Stimulated activated CD4-positive, alpha-beta T cell treated with anti-CD3 and anti-CD28 coated beads, Interleukin-1b, Interleukin-23, amount 100 ng/mL, for 24 hours (primary cell): ENCODE results near the gene ATP13A3.
A peak's percentile ranks its signal among the peaks of the same experiment; 100 is the strongest.
"Not testable (repeated sequence)": the region's sequence is repeated elsewhere in the genome, so short reads cannot be mapped to it uniquely, and the experiment has no call there.

ENCODE experiments used
- DNase-seq, 4 experiments: peaks; one replicate each; pipeline ENCODE4 v3.0.0-alpha.2; 2020; ENCODE audit warnings: low read depth in 4 of 4, low spot score in 1 of 4

Gene ATP13A3

DNA sequence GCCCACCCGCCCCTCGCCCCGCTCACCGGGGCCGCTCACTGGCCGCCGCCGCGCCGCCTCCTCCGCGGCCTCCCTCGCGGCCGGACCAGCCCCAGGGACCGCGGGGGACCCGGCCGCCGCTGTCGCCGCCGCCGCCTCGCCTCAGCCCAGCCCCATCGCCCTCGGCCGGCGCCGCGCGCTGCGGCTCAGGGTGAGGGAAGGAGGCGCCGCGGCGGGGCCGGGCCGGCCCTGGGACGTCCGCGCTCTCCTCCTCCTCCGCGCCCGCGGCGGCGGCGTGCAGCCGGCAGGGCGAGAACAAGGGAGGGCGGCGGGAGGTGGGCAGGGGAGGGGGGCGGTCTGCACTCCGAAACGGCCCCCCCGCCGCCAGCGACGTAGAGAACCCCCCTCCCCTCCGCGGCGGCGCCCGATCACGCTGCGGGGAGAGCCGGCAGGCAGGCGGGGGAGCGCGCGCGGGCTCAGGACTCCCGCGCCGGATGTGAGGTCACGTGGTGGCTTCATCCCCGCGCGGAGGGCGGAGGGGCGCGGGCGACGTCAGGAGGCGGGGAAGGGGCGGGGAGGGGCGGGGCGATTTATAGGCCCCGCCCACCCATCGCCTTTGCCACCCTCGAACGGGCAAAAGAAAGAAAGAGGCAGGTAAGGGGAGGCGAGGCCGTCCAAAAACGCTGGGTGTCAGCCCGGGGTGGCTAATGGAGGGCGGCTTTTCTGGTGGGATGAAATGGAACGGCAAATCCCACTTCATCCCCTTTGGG is at the start of gene ATP13A3:
TSS of gene ATP13A3 (minus strand) at position 463 of the 749 bp plus-strand sequence. CDS start 24,812 bp downstream, outside the sequence.
- peak; percentile 67 to 79 (median 78) for DNase-seq

DNA sequence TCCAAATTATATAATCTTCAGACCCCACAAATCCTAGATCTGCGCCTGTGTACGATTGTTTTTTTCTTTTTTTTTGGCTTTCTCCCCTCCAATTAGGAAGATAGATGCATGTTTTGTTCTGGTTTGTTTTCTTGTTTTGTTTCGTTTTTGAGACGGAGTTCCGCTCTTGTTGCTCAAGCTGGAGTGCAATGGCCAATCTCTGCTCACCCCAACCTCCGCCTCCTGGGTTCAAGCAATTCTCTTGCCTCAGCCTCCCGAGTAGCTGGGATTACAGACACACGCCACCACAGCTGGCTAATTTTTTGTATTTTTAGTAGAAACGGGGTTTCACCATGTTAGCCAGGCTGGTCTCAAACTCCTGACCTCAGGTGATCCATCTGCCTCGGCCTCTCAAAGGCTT is 48.4 kb upstream of the ATP13A3 start:
- DNase-seq: not testable (repeated sequence)

DNA sequence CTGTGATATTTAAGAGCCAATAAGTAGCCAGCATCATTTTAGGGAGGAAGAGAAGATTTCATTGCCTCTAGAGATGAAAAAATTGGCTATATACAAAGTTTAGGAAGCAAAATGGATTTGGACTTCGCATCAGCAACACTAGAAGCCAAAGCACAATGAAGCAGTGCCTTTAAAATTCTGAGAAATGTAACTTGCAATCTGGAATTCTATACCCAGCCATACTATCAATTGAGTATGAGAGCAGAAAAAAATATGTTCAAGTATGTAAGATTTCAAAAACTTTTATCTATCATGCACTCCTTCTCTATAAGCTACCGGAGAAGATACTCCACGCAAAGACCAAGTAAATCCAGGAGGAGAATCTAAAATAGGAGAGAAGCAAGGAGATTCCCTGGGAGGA is 47.4 kb upstream of the ATP13A3 start:
- no peak for DNase-seq

DNA sequence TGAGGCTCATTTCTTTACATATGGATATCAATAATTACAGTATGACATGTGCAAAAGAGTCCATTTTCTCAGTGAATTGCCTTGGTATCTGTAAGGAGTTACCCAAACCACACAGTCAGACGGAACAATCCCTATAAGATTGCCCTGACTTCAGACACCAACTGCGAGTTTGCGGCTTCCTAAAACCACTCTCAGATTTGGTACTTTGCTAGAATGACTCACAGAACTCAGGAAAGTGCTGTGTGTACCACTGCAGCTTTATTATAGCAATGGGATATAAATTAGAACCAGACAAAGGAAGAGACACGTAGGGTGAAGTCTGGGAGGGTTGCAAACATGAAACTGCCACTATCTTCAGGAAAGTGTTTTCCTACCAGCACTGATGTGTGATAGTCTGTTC is 45.8 kb upstream of the ATP13A3 start:
- DNase-seq: no peak

DNA sequence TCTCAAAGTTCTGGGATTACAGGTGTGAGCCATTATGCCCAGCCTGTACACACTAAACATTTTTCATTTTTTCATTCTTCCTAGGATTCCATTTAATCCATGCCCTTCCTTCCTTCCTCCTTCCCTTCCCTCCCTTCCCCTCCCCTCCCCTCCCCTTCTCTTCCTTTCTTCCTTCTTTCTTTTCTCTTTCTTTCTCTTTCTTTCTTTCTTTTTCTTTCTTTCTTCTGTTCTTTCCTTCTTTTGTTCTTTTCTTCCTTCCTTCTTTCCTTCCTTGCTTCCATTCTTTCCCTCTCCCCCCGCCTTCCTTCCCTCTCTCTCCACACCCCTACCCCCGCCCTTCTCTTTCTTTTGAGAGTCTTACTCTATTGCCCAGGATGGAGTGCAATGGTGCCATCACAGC is 40.9 kb upstream of the ATP13A3 start:
- no peak for DNase-seq

DNA sequence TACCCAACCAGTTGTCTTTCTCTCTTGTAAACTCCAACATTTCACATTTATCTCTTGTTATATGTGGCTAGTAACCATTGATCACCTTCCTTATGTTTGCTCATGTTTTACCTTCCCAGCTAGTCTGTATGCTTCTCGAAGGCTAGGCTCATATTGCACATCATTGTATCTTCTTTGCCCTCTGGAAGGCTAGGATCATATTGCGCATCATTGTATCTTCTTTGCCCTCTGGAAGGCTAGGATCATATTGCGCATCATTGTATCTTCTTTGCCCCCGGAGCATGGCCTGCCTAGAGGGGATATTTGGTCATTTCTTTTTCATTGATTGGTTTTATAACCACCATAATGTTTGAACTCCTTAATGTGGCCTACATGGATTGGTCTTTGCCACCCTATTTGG is 39.4 kb upstream of the ATP13A3 start:
- DNase-seq: no peak

DNA sequence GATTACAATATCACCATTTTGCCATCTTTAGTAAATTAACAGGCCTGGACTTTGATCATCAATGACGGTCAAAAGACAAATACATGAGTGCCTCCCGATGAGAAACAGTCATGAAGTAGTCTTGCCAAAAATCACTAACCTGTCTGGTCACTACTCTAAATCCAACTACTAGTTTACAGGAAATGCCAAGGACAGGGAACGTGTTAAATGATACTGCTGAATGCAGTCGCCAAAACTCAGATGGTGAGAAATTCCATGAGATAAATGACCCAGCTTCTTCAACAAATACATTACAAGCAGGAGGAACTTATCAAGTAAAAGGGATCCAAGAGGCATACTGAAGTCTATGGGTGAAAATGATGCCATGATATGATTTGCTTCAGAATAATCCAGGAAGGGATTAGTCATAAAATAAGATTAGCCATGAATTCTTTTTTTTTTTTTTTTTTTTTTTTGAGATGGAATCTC is 35.8 kb upstream of the ATP13A3 start:
- DNase-seq: no peak

DNA sequence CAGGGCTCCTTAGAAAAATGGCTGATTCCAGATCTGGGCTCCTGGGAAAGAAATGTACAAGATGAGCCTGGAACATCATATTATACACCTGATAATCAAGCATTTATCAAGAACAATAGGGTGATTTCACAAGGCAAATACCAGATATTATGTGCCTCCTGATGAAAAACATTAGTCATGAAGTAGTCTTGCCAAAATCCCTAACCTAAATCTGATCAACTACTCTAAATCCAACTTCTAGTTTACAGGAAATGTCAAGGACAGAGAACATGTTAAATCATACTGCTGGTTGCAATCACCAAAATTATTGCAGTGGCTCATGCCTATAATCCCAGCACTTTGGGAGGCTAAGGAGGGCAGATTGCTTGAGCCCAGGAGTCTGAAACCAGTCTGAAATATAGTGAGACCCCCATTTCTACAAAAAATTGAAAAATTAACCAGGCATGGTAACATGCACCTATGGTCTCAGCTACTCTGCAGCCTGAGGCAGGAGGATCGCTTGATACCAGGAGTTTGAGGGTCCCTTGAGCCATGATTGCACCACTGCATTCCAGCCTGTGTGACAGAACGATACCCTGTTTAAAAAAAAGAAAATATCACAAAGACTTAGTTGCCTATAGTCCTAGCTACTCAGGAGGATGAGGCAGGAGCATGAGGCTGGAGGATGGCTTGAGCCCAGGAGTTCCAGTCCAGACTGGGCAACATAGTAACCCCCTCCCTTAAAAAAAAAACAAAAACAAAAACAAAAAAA is 34.9 kb upstream of the ATP13A3 start:
- DNase-seq: no peak

DNA sequence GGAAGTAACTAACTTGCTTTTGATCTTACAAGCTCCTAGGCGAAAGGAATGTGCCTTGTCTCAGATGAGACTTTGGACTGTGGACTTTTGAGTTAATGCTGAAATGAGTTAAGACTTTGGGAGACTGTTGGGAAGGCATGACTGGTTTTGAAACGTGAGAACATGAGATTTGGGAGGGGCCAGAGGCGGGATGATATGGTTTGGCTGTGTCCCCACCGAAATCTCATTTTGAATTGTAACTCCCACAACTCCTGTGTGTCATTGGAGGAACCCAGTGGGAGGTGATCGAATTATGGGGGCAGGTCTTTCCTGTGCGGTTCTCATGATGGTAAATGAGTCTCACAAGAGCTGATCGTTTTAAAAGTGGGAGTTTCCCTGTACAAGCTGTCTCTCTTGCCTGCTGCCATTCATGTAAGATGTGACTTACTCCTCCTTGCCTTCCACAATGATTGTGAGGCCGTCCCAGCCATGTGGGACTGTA is 33.9 kb upstream of the ATP13A3 start:
- DNase-seq: peak; percentile 33 to 76 (median 48)

DNA sequence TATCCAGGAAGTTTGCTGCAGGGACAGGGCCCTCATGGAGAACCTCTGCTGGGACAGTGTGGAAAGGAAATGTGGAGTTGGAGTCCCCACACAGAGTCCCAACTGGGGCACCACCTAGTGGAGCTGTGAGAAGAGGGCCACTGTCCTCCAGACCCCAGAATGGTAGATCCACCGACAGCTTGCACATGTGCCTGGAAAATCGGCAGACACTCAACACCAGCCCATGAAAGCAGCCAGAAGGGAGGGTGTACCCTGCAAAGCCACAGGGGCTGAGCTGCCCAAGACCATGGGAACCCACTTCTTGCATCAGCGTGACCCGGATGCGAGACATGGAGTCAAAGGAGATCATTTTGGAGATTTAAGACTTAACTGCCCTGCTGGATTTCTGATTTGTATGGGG is 33.4 kb upstream of the ATP13A3 start:
- DNase-seq: not testable (repeated sequence)

DNA sequence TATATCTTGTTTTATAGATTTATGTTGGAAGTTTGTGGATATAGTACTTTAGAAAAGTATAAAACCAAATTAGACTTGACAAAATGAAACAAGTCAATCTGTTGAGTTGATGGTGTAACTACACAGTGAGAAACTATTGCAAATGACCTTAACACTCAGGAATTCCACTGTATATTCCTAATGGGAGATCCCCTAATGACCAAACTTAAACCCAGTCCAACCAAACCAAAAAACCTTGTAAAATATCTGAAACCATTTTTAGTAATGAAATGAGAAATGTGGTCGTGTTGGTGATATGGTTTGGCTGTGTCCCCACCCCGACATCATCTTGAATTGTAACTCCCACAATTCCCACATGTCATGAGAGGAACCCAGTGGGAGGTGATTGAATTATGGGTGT is 31.9 kb upstream of the ATP13A3 start:
- no peak for DNase-seq

DNA sequence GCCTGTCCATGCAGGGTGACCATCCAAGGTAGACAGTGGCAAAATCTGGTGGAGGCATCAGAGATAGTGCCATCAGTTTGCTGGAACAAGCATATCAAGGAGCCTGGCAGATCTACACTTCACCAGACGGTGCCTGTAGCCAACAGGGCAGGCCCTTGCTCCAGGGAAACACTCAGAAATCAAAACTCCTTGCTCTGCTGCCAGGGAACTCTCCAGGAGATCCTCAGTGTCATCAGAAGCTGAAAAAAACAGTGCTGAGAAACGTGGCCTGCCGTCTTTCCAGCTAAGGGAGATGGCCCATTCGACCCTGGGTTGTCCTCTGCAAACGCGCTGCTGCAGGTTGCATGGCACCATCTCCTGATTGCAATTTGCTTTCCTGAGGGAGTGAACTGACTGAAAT is 30.5 kb upstream of the ATP13A3 start:
- DNase-seq: no peak

DNA sequence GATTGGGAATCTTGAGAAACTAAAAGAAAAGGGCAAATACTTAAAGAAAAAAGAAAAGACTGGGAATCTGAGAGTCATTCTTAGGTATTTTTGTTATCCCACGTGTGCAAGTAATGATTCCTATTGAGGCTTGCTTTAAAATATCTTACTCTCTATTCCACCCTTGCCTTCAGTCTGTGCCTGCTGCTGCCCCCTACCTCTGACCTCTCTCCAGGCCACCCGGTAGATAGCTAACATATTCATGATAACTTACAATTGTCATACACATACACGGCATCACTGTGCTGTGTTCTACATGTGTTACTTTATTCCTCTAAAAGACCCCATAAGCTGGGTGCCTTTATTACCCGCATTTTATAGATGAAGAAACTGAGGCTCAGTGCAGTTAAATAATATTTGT is 27.8 kb upstream of the ATP13A3 start:
- DNase-seq: no peak

DNA sequence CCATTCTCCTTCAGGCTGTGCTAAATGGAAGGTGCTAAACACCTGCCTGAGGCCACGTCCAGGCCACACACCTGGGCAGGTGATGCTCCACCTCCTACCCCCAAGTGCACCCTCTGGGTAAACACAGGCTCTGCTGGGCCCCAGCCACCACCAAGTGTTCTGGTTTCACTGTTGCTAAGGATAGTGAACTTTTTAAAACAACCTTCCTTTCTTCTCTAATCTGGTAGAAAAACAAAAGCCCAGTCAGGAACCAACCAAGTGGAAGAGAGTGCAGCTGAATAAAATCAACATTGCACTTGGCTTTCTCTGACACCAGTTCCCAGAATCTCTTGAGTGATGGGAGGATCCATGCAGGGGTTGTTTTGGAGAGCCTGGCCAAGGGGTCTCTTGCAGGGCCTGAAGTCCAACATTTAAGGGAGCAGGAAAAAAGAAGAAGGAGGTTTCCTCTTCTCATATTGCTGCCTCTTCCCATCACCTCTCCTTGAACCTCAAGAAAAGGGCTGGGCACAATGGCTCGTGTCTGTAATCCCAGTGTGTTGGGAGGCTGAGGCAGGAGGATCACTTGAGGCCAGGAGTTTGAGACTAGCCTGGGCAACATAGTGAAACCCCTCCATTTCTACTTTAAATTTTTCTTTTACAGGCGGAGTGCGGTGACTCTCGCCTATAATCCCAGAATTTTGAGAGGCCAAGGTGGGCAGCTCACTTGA is 26.2 kb upstream of the ATP13A3 start:
- no peak for DNase-seq

DNA sequence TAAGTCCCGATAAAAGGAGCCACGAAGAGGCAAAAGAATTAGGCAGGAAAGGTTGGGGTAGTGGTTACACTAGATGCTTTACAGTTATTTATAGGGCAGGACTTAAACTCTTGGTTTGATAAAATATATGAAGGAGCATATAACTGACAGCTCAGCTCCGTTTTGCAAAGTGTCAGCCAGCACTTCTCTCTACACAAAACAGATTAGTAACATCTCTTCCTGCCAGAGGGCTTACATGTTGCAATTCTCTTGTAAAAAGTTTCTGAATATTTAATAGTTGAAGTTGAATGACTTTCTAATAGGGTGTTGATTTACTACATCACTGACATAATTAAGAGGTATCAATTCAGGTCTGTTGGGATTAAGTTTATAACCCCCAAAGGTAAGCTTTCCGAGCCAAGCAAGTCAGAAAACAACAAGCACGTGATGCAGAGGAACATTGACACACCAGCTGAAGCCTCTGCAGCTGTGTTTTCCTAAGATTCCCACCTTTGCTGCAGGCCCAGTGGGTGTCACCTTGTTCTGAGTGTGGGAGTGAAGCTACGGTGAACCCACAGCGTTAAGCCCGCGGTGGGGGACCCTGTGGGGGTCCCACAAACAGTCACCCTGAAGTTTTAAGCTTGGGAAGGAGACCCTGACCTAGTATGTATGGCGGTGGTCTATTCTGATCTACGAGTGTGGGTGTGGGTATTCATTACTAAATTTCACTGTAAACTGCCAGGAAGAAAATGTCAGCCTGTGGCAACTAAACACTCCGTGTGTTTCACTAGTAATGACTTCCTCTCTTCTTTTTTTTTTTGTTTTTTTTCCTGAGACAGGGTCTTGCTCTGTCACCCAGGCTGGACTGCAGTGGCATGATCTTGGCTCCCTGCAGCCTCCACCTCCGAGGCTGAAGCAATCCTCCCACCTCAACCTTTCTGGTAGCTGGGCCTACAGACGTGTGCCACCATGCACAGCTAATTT is 22.0 kb upstream of the ATP13A3 start:
- DNase-seq: no peak

DNA sequence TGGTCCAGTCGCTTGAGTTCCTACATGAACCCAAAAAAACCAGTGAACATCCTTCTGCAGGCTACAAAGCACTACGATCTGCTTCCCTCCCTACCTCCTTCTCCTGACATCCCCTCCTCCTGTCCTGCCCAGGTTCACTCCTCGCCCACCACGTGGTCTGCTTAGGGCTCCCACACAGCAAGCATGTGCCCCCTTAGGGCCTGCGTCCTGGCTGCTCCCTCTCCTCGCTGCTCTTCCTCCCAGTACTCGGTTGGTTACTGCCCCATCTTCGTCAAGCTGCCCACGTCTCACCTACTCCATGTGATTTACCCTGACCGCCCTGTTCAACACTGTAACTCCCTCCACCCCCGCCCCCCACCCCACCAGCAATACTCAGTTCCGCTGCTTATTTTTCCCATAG is 20.8 kb upstream of the ATP13A3 start:
- DNase-seq: no peak

DNA sequence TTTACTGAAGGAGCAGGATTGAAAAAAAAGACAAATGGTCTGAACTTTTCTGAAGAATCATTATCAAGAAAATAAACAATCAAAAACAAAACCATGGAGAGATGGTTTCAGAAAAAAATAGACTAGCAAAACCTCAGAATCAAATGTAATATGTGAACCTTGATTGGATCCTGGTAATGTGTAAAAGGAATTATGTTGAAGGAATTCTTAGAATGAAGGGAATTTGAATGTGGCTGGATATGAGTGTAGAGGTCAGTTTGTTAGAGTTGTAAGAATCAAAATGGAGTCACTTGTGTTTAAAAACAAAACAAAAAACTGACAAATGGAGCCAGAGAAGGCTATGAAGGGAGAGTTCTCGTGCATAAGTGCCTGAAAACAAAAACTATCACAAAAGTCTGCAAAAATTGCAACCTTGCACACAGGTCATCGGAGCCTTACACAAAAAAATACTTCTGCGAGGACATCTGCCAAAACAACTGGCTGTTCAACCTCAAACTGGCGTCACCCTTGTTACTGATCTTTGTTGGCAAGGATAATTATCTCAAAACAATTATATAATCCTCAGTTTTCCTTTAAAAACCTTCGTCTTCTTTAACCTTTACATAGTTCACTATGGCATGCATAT is 19.1 kb upstream of the ATP13A3 start:
- DNase-seq: no peak

DNA sequence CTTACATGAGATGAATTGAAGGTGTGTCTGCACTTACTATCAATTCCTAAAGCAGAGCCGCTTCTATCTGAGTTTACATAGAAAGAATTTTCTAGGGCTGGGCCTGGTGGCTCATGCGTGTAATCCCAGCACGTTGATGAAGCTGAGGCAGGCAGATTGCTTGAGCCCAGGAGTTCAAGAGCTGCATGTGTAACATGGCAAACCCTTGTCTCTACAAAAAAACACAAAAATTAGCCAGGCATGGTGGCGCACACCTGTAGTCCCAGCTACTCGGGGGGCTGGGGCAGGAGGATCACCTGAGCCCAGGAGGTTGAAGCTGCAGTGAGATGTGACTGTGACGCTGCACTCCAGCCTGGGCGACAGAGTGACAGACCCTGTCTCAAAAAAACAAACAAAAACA is 18.1 kb upstream of the ATP13A3 start:
- no peak for DNase-seq

DNA sequence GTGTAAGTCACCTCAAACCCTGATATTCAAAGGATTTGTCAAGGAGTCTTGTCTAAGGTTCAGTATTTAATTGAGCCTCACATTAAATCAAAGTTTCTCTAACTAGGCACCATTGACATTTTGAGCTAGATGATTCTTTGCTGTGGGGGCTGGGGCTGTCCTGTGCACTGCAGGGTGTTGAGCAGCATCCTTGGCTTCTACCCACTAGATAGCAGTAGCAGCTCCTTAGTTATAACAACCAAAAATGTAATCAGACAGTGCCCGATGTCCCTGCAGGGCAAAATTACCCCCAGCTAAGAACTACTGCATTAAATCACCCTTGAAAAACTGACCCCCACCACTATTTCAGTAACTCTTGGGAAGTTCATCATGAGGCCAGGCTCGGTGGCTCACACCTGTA is 17.3 kb upstream of the ATP13A3 start:
- DNase-seq: no peak

DNA sequence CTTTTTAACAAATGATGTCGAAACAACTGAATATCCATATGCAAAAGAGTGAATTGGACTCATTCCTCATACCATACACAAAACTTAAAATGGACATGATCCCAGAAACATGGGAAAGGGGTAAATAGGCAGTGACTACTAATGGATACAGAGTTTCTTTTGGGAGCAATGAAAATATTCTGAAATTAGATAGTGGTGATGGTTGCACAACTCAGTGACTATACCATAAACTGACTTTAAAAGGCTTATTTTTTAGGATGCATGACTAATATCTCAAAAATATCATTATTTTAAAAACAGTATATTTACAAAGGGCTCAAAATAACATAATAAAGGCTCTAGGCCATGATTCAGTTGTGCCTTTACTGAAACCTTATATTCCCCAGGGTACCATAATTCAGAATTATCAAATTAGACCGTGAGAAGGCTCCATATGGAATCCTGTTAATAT is 16.3 kb upstream of the ATP13A3 start:
- no peak for DNase-seq
